Right ventricle myocardium inferior (tissue), 1 donor: ENCODE measurements around the gene TBCEL. TPM values are rescaled to one million over a fixed set of nuclear protein-coding genes. Genes with fewer than 3 reads are reported as not detected.

ENCODE experiments used
- ATAC-seq: fragments of 200-7000 bp; cut with Tn5 transposase; one replicate; pipeline ENCODE4 v1.9.1; 2020; ENCODE audit warnings: mild to moderate bottlenecking, moderate library complexity
- DNase-seq: peaks from one replicate; pipeline ENCODE4 v3.0.0; 2021; ENCODE audit errors: missing footprints
- intact Hi-C: fragments of 100-400 bp; cut with DNase I; formaldehyde crosslinking; loops from one replicate; pipeline ENCODE4 v1.11.0; 2022
- total RNA-seq: library from RNA; stranded (reverse); fragmentation: NEBNext Ultra II Directional; extraction: Animal tissue kit (Norgen Biotek cat#: 25700); gene quantifications from one replicate; pipeline ENCODE4 v1.2.1, GENCODE V29; 2021
- donor health status: DM: no; HTN: yes; CAD: no; lungs with severe emphysema.

Gene TBCEL
- total RNA-seq, 1 donor from 2014 or later, result 25.2 TPM

DNA sequence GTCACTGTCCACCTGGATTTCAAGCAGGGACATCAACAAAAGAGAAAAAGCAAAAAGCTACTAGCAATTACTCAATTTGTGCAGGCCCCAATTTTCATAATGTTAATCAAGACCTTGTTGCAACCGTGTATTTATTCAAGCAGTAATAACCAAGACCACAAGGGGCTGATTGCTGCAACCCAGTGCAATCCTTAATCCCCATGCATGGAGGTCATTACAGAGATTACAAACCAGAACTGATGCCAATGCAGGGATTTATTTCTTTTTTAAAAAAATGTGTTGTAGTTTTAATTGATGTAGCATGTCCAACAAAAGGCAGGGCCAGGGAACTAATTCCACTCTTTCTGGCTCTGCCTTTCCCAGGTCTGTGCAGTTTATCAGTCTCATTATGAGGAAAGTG, 95.5 kb downstream of the TBCEL start:
- intact Hi-C loops, result loop anchor here (5.0 kb wide), 1 partner anchor 73 kb away; no protein-coding TSS in a partner anchor
- no peak for ATAC-seq

DNA sequence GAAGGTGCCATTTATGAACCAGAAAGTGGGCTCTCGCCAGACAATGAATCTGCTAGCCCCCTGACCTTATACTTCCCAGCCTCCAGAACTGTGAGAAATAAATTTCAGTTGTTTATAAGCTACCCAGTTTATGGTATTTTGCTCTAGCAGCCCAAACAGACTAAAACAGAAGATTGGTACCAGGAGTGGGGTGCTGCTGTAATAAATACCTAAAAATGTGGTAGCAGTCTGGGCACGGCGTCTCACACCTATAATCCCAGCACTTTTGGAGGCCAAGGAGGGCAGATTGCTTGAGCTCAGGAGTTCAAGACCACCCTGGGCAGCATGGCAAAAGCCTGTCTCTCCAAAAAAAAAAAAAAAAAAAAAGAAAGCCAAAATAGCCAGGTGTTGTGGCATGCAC, 98.4 kb downstream of the TBCEL start:
- DNase-seq (no peak), ATAC-seq (no peak)
- intact Hi-C loops, result no loop called here

More for the DNA sequence above, 95.5 kb downstream of the TBCEL start:
- no peak for DNase-seq

DNA sequence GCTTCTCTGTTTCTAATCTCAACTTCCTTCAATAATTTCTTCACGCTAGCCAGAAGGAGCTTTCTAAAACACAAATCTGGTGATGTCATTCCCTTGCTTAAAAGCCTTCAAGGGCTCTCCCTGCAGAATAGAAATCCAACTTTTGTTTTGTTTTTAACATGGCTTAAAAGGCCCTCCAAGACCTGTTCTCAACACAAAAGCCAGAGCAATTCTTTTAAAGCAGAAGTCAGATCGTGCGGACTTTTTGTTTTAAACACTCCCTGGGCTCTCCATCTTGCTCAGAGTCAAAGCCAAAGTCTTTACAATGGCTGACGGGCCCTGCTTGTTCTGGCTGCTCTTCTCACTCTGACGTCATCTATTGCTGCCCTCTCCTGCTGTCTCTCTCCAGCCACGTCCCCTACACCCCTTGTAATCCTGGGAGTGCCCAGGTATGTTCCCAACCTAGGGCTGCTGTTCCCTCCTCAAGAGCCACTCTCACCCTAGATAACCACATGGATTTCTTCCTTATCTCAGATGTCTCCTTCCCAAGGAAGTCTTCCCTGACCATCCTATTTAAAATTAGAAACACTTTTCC, 99.7 kb downstream of the TBCEL start:
- intact Hi-C loops, result no loop called here
- ATAC-seq, result no peak

DNA sequence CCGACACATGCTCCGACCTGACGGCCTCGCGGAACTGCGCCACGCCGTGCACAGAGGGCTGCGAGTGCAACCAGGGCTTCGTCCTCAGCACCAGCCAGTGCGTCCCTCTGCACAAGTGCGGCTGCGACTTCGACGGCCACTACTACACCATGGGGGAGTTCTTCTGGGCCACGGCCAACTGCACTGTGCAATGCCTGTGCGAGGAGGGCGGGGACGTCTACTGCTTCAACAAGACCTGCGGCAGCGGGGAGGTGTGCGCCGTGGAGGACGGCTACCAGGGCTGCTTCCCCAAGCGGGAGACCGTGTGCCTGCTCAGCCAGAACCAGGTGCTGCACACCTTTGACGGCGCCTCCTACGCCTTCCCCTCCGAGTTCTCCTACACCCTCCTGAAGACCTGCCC, 103.9 kb downstream of the TBCEL start:
- peak; percentile 68 for DNase-seq
- intact Hi-C loops, result no loop called here
- no peak for ATAC-seq

More for the DNA sequence above, 99.7 kb downstream of the TBCEL start:
- DNase-seq, result no peak

DNA sequence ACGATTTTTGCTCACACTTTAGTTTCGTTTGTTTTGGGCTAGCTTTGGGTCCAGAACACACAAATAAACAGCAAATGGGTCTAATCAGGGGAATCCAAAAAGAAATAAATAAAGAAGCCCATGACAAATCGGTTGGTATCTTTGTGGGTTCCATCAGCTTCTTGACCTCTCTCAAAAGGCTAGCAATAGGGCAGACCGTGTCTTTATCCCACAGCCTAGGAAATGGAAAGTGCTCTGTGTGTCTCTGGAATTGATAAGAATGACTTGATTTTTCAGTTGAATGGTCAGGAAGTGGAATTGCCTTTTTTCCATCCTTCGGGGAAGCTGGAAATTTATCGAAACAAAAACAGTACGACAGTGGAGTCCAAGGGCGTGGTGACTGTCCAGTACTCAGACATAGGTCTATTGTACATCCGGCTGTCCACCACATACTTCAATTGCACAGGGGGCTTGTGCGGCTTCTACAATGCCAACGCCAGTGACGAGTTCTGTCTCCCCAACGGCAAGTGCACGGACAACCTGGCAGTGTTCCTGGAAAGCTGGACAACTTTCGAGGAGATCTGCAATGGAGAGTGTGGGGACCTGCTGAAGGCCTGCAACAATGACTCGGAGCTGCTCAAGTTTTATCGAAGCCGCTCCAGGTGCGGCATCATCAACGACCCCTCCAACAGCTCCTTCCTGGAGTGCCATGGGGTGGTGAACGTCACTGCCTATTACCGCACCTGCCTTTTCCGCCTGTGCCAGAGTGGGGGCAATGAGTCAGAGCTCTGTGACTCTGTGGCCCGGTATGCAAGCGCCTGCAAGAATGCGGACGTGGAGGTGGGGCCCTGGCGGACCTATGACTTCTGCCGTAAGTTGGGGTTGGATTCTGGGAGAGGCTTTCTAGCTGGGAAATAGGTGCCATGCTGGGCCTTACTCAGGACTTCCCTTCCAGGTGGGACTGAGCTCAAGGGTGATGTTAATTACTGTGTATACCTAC, 105.7 kb downstream of the TBCEL start:
- DNase-seq, result no peak
- no peak for ATAC-seq
- intact Hi-C loops, result no loop called here

DNA sequence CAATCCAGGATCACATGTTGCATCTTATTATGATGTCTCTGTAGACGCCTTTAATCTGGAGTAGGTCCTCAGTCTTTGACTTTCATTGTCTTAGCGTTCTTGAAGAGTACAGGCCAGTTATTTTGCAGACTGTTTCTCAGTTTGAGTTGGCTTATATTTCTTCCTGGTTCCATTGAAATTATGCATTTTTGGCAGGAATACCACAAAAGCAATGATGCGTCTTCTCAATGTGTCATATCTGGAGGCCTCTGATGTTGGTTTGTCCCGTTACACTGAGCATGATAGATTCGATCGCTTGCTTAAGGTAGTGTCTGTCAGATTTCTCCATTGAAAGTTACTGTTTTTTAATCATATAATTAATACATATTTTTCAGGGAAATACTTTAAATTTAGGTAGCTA, 107.8 kb downstream of the TBCEL start:
- no peak for ATAC-seq
- intact Hi-C loops, result no loop called here
- no peak for DNase-seq

DNA sequence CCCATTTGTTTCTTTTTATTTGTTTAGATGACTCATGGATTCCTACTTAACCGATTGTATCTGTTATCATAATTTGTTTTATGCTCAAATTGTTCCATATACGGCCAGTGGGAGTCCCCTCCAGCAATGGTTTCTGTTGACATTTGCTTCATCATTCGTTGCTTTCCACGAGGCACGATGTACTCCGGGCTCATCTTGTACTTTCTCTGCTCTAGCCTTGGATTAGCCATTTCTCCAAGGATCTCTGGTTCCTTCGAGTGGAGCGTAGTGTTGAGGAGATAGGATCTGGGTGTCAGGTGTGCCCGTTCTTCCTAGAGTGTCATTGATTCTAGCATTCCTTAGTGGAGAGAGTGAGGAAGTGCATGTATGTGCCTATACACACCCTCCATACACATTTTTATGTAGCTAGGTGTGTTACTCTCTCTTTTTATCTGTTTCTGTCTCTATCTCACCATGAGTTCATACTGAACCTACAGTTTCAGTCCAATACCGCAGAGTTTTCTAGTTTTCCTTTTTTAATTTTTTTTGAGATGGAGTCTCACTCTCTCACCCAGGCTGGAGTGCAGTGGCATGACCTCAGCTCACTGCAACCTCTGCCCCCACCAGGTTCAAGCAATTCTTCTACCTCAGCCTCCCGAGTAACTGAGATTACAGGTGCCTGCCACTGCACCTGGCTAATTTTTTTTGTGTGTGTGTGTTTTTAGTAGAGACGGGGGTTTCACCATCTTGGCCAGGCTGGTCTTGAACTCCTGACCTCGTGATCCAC, 108.5 kb downstream of the TBCEL start:
- no peak for ATAC-seq
- intact Hi-C loops, result no loop called here
- no peak for DNase-seq

DNA sequence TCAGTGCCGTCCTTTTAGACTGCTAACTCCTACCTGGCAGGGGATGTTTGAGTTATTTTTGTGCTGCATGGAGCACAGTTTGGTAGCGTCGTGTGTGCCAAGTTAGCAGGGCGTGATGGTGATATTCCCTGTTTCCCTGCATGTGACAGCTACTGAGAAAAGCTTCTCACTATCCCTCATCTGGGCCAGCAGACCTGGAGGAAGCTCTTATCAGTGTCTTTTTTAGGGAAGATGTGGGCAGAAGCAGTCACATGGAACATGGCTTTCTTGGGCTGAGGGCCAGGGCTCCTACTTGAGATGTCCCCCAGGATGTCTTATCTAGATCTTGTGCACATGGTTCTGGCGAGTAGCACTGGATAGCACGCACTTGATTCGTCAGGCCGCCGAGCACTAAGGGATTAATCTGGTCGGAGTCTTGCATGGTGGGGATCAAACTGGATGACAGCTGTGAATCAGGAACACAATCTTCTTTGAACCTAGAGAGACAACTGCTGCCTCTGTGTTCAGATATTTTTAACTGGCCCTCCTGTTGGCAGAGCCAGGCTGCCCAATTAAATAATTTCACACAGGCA, 110.9 kb downstream of the TBCEL start:
- ATAC-seq (peak; percentile 81), DNase-seq (no peak)
- intact Hi-C loops, result no loop called here

DNA sequence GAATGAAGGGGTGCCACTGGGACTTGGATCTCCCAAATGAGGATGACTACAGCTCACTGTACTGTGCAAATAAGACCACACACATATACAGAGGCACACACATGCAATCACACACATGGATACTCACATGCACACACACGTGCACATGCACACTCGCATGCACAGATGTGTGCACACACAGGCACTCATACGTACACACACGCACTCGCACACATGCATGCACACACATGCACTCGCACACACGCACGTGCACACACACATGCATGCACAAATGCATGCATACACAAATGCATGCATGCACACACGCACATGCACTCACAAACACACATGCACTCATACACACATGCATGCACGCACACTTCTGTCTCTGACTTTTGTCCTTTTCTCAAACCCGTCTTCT, 113.1 kb downstream of the TBCEL start:
- ATAC-seq, result no peak
- intact Hi-C loops, result no loop called here
- DNase-seq, result no peak

DNA sequence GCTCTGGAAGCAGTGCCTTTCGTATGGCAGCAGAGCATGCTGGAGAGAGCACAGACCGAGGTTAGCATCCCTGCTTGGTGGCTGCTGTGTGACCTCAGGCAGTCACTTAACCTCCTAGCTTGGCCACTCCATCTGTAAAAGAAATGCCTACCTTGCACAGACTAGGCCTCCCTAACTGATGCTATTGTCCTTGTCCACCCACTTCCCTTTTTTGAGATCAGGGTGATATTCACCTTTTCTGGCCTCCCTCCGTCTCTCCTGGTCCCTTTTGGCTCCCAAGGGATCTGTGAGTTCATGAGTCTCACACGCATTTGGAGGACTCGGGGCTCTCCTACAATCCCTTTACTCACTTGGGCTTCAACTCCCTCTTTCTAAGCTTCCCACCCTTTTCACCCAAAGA, 114.4 kb downstream of the TBCEL start:
- DNase-seq, result no peak
- intact Hi-C loops, result no loop called here

DNA sequence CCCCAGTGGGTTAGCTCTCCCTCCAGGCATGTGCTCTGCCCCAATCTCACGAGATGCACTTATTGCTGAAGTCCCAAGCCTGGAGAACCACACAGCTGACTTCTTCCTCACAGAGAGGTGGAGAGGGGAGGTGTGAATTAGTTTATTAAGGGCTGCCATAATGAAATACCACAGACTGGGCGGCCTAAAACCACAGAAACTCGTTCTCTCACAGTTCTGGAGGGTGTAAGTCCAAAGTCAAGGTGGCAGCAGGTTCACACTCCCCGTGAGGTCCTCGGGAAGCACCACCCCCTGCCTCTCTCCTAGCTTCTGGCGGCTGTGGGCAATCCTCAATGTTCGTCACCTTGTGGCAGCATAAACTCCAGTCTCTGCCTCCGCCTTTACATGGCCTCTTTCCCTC, 116.5 kb downstream of the TBCEL start:
- intact Hi-C loops, result no loop called here
- ATAC-seq, result no peak
- no peak for DNase-seq

More for the DNA sequence above, 114.4 kb downstream of the TBCEL start:
- ATAC-seq, result no peak

Other genes starting within 250 kb of the TBCEL start
- 0.78 TPM for gene TECTA, start 77.1 kb downstream of the TBCEL start, total RNA-seq